H1 (cell line): ENCODE measurements around the gene RAMP3. TPM values are rescaled to one million over a fixed set of nuclear protein-coding genes. Genes with fewer than 3 reads are reported as not detected.

ENCODE experiments used
- BRCA1 ChIP-seq: IDR thresholded peaks from 2 replicates; pipeline ENCODE4 v1.6.1; 2012; ENCODE audit warnings: low read depth, low read length, improper control_type of control experiment
- NRF1 ChIP-seq: IDR thresholded peaks from 2 replicates; pipeline ENCODE4 v1.6.1; 2011; ENCODE audit warnings: mild to moderate bottlenecking, low read depth, low read length, improper control_type of control experiment
- polyA plus RNA-seq, 7 experiments: library from polyadenylated mRNA; depleted of rRNA in 3 of 7; stranded (reverse) in 5 of 7; unstranded in 2 of 7; fragments of >200 nt in 5 of 7; fragments of 200-250 nt in 2 of 7; gene quantifications; 1 replicate in 5 of 7; 2 replicates in 1 of 7; 4 replicates in 1 of 7; pipeline versions ENCODE4 v1.2.1 to v1.2.3, GENCODE V29; 2011 to 2013; ENCODE audit warnings: missing spikeins in 2 of 7, mixed read lengths in 2 of 7
- total RNA-seq: library from RNA; stranded (reverse); fragmentation: NEBNext Ultra II Directional; extraction: Animal tissue kit (Norgen Biotek cat#: 25700); gene quantifications from 2 replicates; pipeline ENCODE4 v1.2.1, GENCODE V29; 2021

RAMP3 gene
- total and polyA plus RNA-seq, 2 of the 8 experiments (the other 6 are each of a cell fraction or from before 2014, with no cell fraction given) = 0.88 to 0.98 TPM

DNA sequence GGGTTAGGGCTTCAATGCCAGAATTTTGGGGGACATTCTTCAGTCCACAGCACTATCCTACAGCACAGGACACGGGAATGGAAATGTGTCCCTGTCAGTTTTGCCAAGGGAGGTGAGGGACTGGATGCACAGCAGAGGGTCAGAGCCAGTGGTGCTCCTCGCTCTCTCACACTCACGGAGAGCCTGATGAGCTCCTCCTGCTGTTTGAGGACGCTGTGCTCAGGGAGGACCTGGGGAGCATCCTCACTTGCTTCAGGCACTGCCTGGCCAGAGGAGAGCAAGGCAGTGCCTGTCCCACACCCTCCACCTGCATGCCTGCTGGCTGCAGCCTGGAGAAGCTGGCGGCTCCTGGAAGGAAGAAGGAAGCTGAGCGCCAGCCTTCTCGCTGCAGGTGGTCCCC lies 58.6 kb downstream of the RAMP3 start (continued):
- TF ChIP-seq BRCA1 (no peak), NRF1 (no peak)
